WERI-Rb-1 (cell line): ENCODE results near the gene PLLP.
"Not testable (repeated sequence)": the region's sequence is repeated elsewhere in the genome, so short reads cannot be mapped to it uniquely, and the experiment has no call there.

ENCODE experiments used
- DNase-seq: peaks from one replicate; pipeline ENCODE4 v3.0.0-alpha.2; 2020
- H3K27ac ChIP-seq: fragments of 250-450 bp; sonication (Bioruptor Pico); 2 replicates; pipeline ENCODE4 v1.5.1; 2020; ENCODE audit warnings: mild to moderate bottlenecking, moderate library complexity
- H3K27me3 ChIP-seq: fragments of 250-450 bp; sonication (Bioruptor Pico); 2 replicates; pipeline ENCODE4 v1.5.1; 2021; ENCODE audit warnings: mild to moderate bottlenecking, low read depth, moderate library complexity; ENCODE audit not compliant: insufficient read depth, severe bottlenecking
- H3K36me3 ChIP-seq: fragments of 250-450 bp; sonication (Bioruptor Pico); 2 replicates; pipeline ENCODE4 v1.5.1; 2020; ENCODE audit warnings: mild to moderate bottlenecking, moderate library complexity
- H3K4me3 ChIP-seq: 2 replicates; pipeline ENCODE4 v1.5.1; 2011; ENCODE audit warnings: low read depth, mild to moderate bottlenecking, control low read depth, low read length
- H3K9me3 ChIP-seq: fragments of 250-450 bp; sonication (Bioruptor Pico); 2 replicates; pipeline ENCODE4 v1.5.1; 2021; ENCODE audit warnings: mild to moderate bottlenecking, moderate library complexity; ENCODE audit not compliant: severe bottlenecking
- TF ChIP-seq, protein P1 (sequence below): IDR thresholded peaks from 2 replicates; pipeline ENCODE4 v1.5.1; 2011; ENCODE audit warnings: low read depth, mild to moderate bottlenecking, control low read depth, inconsistent platforms, low read length

Gene PLLP

DNA sequence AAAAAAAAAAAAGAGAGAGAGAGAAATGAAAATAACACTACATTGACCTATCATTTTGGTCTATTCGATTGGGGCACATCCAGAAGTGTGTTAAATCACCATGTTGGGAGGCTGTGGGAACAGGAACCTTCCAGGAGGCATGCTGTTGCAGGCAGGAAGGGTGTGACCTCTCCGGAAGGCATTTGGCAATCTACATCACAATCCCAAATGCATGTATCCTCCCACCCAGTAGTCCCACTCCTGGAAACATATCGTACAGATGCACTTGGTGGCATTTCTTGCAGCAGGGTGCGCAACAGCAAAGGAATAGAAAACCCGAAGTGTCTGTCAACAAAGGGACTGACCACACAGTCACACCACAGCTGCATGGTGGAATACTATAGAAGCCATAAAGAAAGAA lies 7.9 kb downstream of the PLLP start:
- Histone ChIP-seq H3K9me3 (no peaks in the 10 kb centered on the region), H3K27me3 (no peaks in the 10 kb centered on the region), H3K4me3 (no peak overlapping the region), H3K36me3 (no peaks in the 10 kb centered on the region), H3K27ac (no peak overlapping the region)
- TF ChIP-seq, protein P1, sequence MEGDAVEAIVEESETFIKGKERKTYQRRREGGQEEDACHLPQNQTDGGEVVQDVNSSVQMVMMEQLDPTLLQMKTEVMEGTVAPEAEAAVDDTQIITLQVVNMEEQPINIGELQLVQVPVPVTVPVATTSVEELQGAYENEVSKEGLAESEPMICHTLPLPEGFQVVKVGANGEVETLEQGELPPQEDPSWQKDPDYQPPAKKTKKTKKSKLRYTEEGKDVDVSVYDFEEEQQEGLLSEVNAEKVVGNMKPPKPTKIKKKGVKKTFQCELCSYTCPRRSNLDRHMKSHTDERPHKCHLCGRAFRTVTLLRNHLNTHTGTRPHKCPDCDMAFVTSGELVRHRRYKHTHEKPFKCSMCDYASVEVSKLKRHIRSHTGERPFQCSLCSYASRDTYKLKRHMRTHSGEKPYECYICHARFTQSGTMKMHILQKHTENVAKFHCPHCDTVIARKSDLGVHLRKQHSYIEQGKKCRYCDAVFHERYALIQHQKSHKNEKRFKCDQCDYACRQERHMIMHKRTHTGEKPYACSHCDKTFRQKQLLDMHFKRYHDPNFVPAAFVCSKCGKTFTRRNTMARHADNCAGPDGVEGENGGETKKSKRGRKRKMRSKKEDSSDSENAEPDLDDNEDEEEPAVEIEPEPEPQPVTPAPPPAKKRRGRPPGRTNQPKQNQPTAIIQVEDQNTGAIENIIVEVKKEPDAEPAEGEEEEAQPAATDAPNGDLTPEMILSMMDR, result no peak
- no peak for DNase-seq

DNA sequence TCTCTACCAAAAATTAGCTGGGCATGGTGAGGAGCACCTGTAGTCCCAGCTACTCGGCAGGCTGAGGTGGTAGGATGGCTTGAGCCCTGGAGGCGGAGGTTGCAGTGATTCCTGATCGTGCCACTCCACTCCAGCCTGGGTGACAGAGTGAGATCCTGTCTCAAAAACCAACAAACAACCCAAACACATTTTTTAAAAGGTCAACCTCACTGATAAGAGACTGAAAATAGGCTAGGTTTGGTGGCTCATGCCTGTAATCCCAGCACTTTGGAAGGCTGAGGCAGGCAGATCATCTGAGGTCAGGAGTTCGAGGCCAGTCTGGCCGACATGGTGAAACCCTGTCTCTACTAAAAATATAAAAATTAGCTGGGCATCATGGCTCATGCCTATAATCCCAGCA lies 8.5 kb downstream of the PLLP start:
- not testable (repeated sequence) for H3K9me3 ChIP-seq, H3K36me3 ChIP-seq, DNase-seq, H3K4me3 ChIP-seq, H3K27ac ChIP-seq, H3K27me3 ChIP-seq

- Histone ChIP-seq H3K36me3 (no peaks in the 10 kb centered on the region), H3K27ac (no peak overlapping the region), H3K4me3 (no peak overlapping the region), H3K9me3 (no peaks in the 10 kb centered on the region), H3K27me3 (no peaks in the 10 kb centered on the region)
- TF ChIP-seq, protein P1, result no peak
- DNase-seq, result no peak
These were observed 10.6 kb downstream of the PLLP start for GRCh38 chr16:57273826-57274225.

DNA sequence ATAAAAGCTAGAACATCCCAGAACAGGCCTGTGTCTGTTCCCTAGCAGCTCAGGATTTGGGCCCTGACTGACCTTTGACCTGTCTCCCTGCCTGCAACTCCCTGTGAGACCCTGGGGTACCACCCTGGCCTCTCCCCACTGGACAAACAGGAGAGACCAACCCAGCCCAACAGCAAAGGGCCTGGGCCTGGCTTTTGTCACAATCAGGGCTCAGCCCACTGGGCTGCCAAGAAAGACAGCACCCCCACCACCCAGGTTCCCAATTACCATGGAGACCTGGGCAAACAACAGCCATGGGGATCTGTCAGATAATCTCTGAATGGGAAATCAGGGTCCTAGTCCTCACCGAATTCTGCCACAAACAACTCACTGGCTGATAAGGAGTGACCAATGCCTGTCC lies 11.1 kb downstream of the PLLP start:
- H3K27ac ChIP-seq, result no peak overlapping the region

GRCh38 chr16:57271867-57272495 lies 12.5 kb downstream of the PLLP start:
- TF ChIP-seq, protein P1, result no peak
- Histone ChIP-seq H3K9me3 (no peaks in the 10 kb centered on the region), H3K36me3 (no peaks in the 10 kb centered on the region), H3K27me3 (no peaks in the 10 kb centered on the region), H3K27ac (no peak overlapping the region), H3K4me3 (no peak overlapping the region)
- DNase-seq, result no peak

More for the DNA sequence above, 11.1 kb downstream of the PLLP start:
- TF ChIP-seq, protein P1, result no peak
- H3K27me3 ChIP-seq, result no peaks in the 10 kb centered on the region
- DNase-seq, result no peak
- H3K36me3 ChIP-seq, result no peaks in the 10 kb centered on the region
- no peak overlapping the region for H3K4me3 ChIP-seq
- no peaks in the 10 kb centered on the region for H3K9me3 ChIP-seq

GRCh38 chr16:57271063-57271345 lies 13.5 kb downstream of the PLLP start:
- Histone ChIP-seq H3K4me3 (no peak overlapping the region), H3K27me3 (no peaks in the 10 kb centered on the region), H3K27ac (no peak overlapping the region), H3K9me3 (no peaks in the 10 kb centered on the region), H3K36me3 (no peaks in the 10 kb centered on the region)
- TF ChIP-seq, protein P1, result no peak
- no peak for DNase-seq
